Keratinocyte (primary cell): ENCODE measurements around the gene KMT2E. TPM values are rescaled to one million over a fixed set of nuclear protein-coding genes. Genes with fewer than 3 reads are reported as not detected.
A peak's percentile ranks its signal among the peaks of the same experiment; 100 is the strongest.

Source experiments
- DNase-seq: peaks from one replicate; pipeline ENCODE4 v3.0.0-alpha.2; 2011; ENCODE audit warnings: low read depth, missing footprints, low spot score
- FAIRE-seq: peaks from 2 replicates; lab custom pipeline; 2011; peaks lifted over from hg19 to GRCh38; lab: Jason Lieb, UNC
- H2AFZ ChIP-seq: 2 replicates; pipeline ENCODE4 v1.6.0; 2012; ENCODE audit warnings: low read length, control low read depth, inconsistent platforms; ENCODE audit not compliant: control insufficient read depth
- H3K27ac ChIP-seq: 2 replicates; pipeline ENCODE4 v1.5.1; 2011; ENCODE audit warnings: low read length; ENCODE audit not compliant: control insufficient read depth, insufficient read depth
- H3K27me3 ChIP-seq: 3 replicates; pipeline ENCODE4 v1.6.0; 2011; ENCODE audit warnings: low read length; ENCODE audit not compliant: control insufficient read depth, insufficient read depth; ENCODE audit errors: extremely low read depth
- H3K36me3 ChIP-seq, 2 experiments: 2 replicates in 1 of 2; 3 replicates in 1 of 2; pipeline ENCODE4 v1.5.1; 2011; ENCODE audit warnings: low read length in 2 of 2, mild to moderate bottlenecking in 1 of 2; ENCODE audit not compliant: control insufficient read depth in 2 of 2, insufficient read depth in 2 of 2; ENCODE audit errors: extremely low read depth in 1 of 2
- H3K4me1 ChIP-seq: 3 replicates; pipeline ENCODE4 v1.5.1; 2011; ENCODE audit warnings: low read length; ENCODE audit not compliant: control insufficient read depth, insufficient read depth; ENCODE audit errors: extremely low read depth
- H3K4me2 ChIP-seq: 3 replicates; pipeline ENCODE4 v1.6.0; 2011; ENCODE audit warnings: low read depth, low read length; ENCODE audit not compliant: control insufficient read depth, insufficient read depth; ENCODE audit errors: extremely low read depth
- H3K4me3 ChIP-seq, 3 experiments: fragments of 200-600 bp in 1 of 3; sonication (generic) in 1 of 3; 2 replicates in 2 of 3; 3 replicates in 1 of 3; pipeline ENCODE4 v1.5.1; 2011 to 2016; ENCODE audit warnings: low read length in 3 of 3, mild to moderate bottlenecking in 3 of 3, control low read depth in 2 of 3, inconsistent platforms in 1 of 3, low read depth in 1 of 3, mixed read lengths in 1 of 3, mixed run types in 1 of 3, moderate library complexity in 1 of 3; ENCODE audit not compliant: control insufficient read depth in 2 of 3, insufficient read depth in 2 of 3; ENCODE audit errors: extremely low read depth in 1 of 3
- H3K79me2 ChIP-seq: 2 replicates; pipeline ENCODE4 v1.6.0; 2012; ENCODE audit warnings: low read length; ENCODE audit not compliant: control insufficient read depth, insufficient read depth
- H3K9ac ChIP-seq: 3 replicates; pipeline ENCODE4 v1.6.0; 2011; ENCODE audit warnings: low read length; ENCODE audit not compliant: control insufficient read depth, insufficient read depth; ENCODE audit errors: extremely low read depth
- H3K9me1 ChIP-seq: 3 replicates; pipeline ENCODE4 v1.6.0; 2011; ENCODE audit warnings: low read length; ENCODE audit not compliant: control insufficient read depth, insufficient read depth; ENCODE audit errors: extremely low read depth
- H3K9me3 ChIP-seq: 2 replicates; pipeline ENCODE4 v1.5.1; 2012; ENCODE audit warnings: low read depth, low read length; ENCODE audit not compliant: control insufficient read depth
- H4K20me1 ChIP-seq: 3 replicates; pipeline ENCODE4 v1.6.0; 2011; ENCODE audit warnings: low read length; ENCODE audit not compliant: control insufficient read depth, insufficient read depth; ENCODE audit errors: extremely low read depth
- EZH2 ChIP-seq: IDR thresholded peaks from one replicate; pipeline ENCODE4 v1.6.1; 2012; ENCODE audit warnings: inconsistent platforms, mild to moderate bottlenecking, low read length, moderate library complexity
- dilution Hi-C: fragments of 300-500 bp; cut with MboI; formaldehyde crosslinking; loops from one replicate; pipeline ENCODE4 v1.7.0; 2020; ENCODE audit warnings: low sequenced_read_pairs; ENCODE audit not compliant: extremely low pct_ligation_motif_present
- polyA plus RNA-seq, 5 experiments: library from polyadenylated mRNA; depleted of rRNA in 3 of 5; stranded (reverse) in 3 of 5; stranded (forward) in 1 of 5; unstranded in 1 of 5; fragments of >200 nt; gene quantifications; 1 replicate in 1 of 5; 2 replicates in 3 of 5; 3 replicates in 1 of 5; pipeline versions ENCODE4 v1.2.1 to v1.2.3, GENCODE V29; 2011 to 2012; ENCODE audit warnings: missing spikeins in 2 of 5, low read depth in 1 of 5, low replicate concordance in 1 of 5
- TF ChIP-seq, protein P1 (sequence below), 3 experiments: IDR thresholded peaks in 1 of 3; conservative IDR thresholded peaks in 1 of 3; optimal IDR thresholded peaks in 1 of 3; 2 replicates in 2 of 3; 3 replicates in 1 of 3; pipeline versions ENCODE3 to v1.5.1; 2011; ENCODE audit warnings: low read length in 3 of 3, mild to moderate bottlenecking in 3 of 3, moderate library complexity in 2 of 3, control low read depth in 1 of 3, inconsistent platforms in 1 of 3; ENCODE audit not compliant: insufficient read depth in 2 of 3; ENCODE audit errors: extremely low read depth in 1 of 3

The KMT2E gene
- polyA plus RNA-seq, 1 donor (not counting 4 experiments of a cell fraction or from before 2014, with no cell fraction given) = 12.9 TPM

DNA sequence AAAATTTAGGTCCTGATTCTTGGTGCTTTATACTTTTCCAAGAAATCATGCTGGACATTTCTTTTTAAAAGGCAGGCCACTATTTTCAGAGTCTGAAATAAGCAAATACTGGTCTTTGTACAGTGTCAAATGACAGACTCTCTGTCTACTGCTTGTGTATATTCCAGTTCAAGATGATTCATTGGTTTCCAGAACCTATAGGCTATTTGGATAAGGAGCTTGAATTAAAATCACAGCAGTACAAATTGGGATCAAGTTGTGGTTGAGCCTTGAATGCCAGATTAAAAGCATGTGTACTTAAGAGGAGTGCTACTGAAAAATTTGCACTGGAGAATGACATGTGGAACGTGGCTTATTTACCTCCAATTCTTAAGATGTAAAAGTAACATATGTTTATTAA, 10.7 kb downstream of the KMT2E start:
- Histone ChIP-seq H3K4me3 (no peak overlapping the region), H3K9me3 (no peaks in the 10 kb centered on the region), H4K20me1 (peaks cover 22% of the 10 kb centered on the region), H3K9ac (no peak overlapping the region), H3K9me1 (peaks cover 3% of the 10 kb centered on the region), H2AFZ (no peak overlapping the region), H3K27me3 (no peaks in the 10 kb centered on the region), H3K79me2 (peaks cover 98% of the 10 kb centered on the region), H3K4me1 (peaks cover 22% of the 10 kb centered on the region), H3K27ac (no peak overlapping the region), H3K4me2 (peak overlapping the region; percentile 34), H3K36me3 (no peaks in the 10 kb centered on the region)
- FAIRE-seq (no peak), DNase-seq (no peak)
- TF ChIP-seq, protein P1, sequence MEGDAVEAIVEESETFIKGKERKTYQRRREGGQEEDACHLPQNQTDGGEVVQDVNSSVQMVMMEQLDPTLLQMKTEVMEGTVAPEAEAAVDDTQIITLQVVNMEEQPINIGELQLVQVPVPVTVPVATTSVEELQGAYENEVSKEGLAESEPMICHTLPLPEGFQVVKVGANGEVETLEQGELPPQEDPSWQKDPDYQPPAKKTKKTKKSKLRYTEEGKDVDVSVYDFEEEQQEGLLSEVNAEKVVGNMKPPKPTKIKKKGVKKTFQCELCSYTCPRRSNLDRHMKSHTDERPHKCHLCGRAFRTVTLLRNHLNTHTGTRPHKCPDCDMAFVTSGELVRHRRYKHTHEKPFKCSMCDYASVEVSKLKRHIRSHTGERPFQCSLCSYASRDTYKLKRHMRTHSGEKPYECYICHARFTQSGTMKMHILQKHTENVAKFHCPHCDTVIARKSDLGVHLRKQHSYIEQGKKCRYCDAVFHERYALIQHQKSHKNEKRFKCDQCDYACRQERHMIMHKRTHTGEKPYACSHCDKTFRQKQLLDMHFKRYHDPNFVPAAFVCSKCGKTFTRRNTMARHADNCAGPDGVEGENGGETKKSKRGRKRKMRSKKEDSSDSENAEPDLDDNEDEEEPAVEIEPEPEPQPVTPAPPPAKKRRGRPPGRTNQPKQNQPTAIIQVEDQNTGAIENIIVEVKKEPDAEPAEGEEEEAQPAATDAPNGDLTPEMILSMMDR (optimal IDR thresholded peaks at IDR 0.05 in 1 of 3, IDR thresholded peaks at IDR 0.05 in 1 of 3, conservative IDR thresholded peaks at IDR 0.05 in 1 of 3; ENCODE audit: extremely low read depth in 1 of 3, insufficient read depth in 2 of 3, low read length in 3 of 3) = no peak
- TF ChIP-seq EZH2 = no peak
- dilution Hi-C loops = no loop called here

DNA sequence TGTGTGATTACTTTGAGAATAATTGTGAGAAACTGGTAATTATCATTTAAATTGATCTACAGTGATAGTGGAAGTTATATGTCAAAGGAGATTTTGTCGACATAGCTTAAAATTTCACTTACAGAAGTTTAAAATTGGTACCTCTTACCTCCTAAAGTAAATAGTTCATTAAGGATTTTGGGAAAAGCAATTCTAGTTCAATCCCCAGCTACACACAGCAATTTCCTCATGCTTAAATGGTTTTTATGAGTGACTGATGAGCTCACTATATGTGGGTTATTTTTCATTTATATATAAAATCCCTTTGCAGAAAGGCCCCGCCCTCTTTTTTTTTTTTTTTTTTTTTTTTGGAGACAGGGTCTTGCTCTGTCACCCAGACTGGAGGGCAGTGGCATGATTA, 12.7 kb downstream of the KMT2E start:
- Histone ChIP-seq H3K4me1 (peaks cover 11% of the 10 kb centered on the region), H3K4me2 (no peak overlapping the region), H3K9me1 (no peaks in the 10 kb centered on the region), H2AFZ (no peak overlapping the region), H3K9ac (no peak overlapping the region), H3K27ac (no peak overlapping the region), H3K4me3 (no peak overlapping the region), H3K79me2 (peaks cover 98% of the 10 kb centered on the region), H3K9me3 (no peaks in the 10 kb centered on the region), H3K36me3 (no peaks in the 10 kb centered on the region), H3K27me3 (no peaks in the 10 kb centered on the region), H4K20me1 (peaks cover 17% of the 10 kb centered on the region)
- TF ChIP-seq, protein P1 (optimal IDR thresholded peaks at IDR 0.05 in 1 of 3, IDR thresholded peaks at IDR 0.05 in 1 of 3, conservative IDR thresholded peaks at IDR 0.05 in 1 of 3; ENCODE audit: extremely low read depth in 1 of 3, insufficient read depth in 2 of 3, low read length in 3 of 3) = no peak
- TF ChIP-seq EZH2 = no peak
- no peak for DNase-seq
- dilution Hi-C loops = no loop called here
- no peak for FAIRE-seq
